Measurements from ENCODE around the gene ACP6.

DNA sequence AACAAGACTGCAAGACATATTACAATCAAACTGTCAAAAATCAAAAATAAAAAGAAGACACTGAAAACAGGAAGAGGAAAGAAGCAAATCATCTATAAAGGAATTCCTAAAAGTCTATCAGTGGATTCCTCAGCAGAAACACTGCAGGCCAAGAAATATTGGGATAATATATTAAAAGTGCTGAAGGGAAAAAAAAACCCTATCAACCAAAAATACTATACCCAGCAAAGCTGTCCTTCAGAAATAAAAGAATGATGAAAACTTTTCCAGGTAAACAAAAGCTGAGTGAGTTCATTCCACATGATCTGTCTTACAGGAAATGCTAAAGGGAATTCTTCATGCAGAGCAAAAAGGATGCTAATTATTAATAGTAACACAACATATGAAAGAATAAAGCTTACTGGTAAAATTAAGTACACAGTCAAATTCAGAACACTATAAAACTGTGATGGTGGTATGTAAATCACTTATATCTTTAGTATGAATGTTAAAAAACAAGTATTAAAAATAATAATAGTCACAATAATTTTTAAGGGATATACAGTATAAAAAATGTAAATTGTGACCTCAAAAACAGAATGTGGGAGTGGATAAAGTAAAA is 12.9 kb upstream of the ACP6 start:
- no peak for TF ChIP-seq POLR2A (IDR thresholded peaks at IDR 0.05)
- TF ChIP-seq, protein P1, sequence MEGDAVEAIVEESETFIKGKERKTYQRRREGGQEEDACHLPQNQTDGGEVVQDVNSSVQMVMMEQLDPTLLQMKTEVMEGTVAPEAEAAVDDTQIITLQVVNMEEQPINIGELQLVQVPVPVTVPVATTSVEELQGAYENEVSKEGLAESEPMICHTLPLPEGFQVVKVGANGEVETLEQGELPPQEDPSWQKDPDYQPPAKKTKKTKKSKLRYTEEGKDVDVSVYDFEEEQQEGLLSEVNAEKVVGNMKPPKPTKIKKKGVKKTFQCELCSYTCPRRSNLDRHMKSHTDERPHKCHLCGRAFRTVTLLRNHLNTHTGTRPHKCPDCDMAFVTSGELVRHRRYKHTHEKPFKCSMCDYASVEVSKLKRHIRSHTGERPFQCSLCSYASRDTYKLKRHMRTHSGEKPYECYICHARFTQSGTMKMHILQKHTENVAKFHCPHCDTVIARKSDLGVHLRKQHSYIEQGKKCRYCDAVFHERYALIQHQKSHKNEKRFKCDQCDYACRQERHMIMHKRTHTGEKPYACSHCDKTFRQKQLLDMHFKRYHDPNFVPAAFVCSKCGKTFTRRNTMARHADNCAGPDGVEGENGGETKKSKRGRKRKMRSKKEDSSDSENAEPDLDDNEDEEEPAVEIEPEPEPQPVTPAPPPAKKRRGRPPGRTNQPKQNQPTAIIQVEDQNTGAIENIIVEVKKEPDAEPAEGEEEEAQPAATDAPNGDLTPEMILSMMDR (IDR thresholded peaks at IDR 0.05), result no peak
